Measurements from ENCODE around the gene C6. TPM values are rescaled to one million over a fixed set of nuclear protein-coding genes. Genes with fewer than 3 reads are reported as not detected.

C6 gene
- total RNA-seq, 2 experiments from 2014 or later: not detected

DNA sequence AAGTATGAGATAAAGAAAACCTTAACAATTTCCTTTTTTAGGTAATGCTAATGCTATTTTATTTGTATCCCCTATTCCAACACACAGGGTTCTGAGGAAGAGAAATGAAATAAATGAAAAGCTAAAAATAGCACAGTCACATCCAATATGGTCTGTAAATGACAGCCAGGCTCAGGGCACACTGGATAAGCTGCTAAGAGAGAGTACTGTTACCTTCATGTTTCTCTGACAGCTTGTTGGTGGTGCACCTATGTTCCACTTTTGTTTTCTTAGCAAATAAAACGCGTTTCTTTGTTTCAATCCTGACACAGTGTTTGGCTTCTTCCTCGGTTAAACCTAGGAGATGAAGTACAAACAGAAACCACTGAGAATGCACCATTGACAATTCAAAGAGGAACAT is 41.3 kb downstream of the C6 start:
- DNase-seq (ENCODE audit: low spot score): no peak
- H3K27ac ChIP-seq (ENCODE audit: low read depth, low read length, poor library complexity, severe bottlenecking): no peak overlapping the region
- no peaks in the 10 kb centered on the region for H3K4me1 ChIP-seq (ENCODE audit: insufficient read depth, low read length, poor library complexity, severe bottlenecking)
- intact Hi-C loops (cut with micrococcal nuclease; ENCODE audit: unreplicated experiment): no loop called here
- no peak overlapping the region for H2AFZ ChIP-seq (ENCODE audit: low read length)
- H4K20me1 ChIP-seq (ENCODE audit: insufficient read depth, low read length): no peaks in the 10 kb centered on the region
- no peaks in the 10 kb centered on the region for H3K36me3 ChIP-seq (ENCODE audit: insufficient read depth, low read length)
- ChIA-PET CTCF (ENCODE audit: unreplicated experiment) (no interaction called here), POLR2A (no interaction called here)
- no TSS peak for BruUV-seq (replicated peaks)
- TF ChIP-seq, protein P1, sequence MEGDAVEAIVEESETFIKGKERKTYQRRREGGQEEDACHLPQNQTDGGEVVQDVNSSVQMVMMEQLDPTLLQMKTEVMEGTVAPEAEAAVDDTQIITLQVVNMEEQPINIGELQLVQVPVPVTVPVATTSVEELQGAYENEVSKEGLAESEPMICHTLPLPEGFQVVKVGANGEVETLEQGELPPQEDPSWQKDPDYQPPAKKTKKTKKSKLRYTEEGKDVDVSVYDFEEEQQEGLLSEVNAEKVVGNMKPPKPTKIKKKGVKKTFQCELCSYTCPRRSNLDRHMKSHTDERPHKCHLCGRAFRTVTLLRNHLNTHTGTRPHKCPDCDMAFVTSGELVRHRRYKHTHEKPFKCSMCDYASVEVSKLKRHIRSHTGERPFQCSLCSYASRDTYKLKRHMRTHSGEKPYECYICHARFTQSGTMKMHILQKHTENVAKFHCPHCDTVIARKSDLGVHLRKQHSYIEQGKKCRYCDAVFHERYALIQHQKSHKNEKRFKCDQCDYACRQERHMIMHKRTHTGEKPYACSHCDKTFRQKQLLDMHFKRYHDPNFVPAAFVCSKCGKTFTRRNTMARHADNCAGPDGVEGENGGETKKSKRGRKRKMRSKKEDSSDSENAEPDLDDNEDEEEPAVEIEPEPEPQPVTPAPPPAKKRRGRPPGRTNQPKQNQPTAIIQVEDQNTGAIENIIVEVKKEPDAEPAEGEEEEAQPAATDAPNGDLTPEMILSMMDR (conservative IDR thresholded peaks at IDR 0.05; ENCODE audit: low read length): no peak
- no peak for TF ChIP-seq EZH2phosphoT487 (IDR thresholded peaks at IDR 0.05; ENCODE audit: borderline replicate concordance, low read depth, low read length)
- no peak overlapping the region for H3K4me3 ChIP-seq (ENCODE audit: low read depth, low read length, poor library complexity, severe bottlenecking)
- no peaks in the 10 kb centered on the region for H3K9me3 ChIP-seq (ENCODE audit: low read length)
- no peaks in the 10 kb centered on the region for H3K9me2 ChIP-seq (ENCODE audit: insufficient read depth, low read length)
- H3K79me2 ChIP-seq (ENCODE audit: insufficient read depth, low read depth, low read length): no peaks in the 10 kb centered on the region
- H3K4me2 ChIP-seq (ENCODE audit: low read length): no peak overlapping the region

DNA sequence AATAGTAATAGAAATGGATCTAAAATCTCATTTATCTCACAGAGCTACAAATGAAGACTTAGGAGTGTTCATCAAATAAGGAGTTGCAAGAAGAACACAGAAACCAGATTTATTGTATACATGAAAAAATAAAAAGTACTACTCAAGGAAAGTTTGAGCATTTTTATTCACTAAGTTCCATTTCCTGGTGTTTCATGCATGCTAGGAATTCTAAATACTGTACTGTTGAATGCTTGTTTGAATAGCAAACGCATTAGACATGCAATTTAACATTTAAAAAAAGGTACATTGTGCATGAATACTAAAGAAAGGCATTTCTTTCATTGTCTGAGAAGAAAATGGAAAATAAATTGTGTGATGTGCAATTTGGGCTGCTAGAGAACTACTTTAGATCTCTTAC is 52.1 kb downstream of the C6 start:
- TF ChIP-seq EZH2phosphoT487 (IDR thresholded peaks at IDR 0.05; ENCODE audit: borderline replicate concordance, low read depth, low read length): no peak
- TF ChIP-seq, protein P1 (conservative IDR thresholded peaks at IDR 0.05; ENCODE audit: low read length): no peak
- ChIA-PET CTCF (ENCODE audit: unreplicated experiment) (no interaction called here), POLR2A (no interaction called here)
- no peaks in the 10 kb centered on the region for H4K20me1 ChIP-seq (ENCODE audit: insufficient read depth, low read length)
- no peak for DNase-seq (ENCODE audit: low spot score)
- H3K4me3 ChIP-seq (ENCODE audit: low read depth, low read length, poor library complexity, severe bottlenecking): no peak overlapping the region
- no peak overlapping the region for H2AFZ ChIP-seq (ENCODE audit: low read length)
- no peak overlapping the region for H3K27ac ChIP-seq (ENCODE audit: low read depth, low read length, poor library complexity, severe bottlenecking)
- H3K4me1 ChIP-seq (ENCODE audit: insufficient read depth, low read length, poor library complexity, severe bottlenecking): no peaks in the 10 kb centered on the region
- H3K9me3 ChIP-seq (ENCODE audit: low read length): no peaks in the 10 kb centered on the region
- H3K9me2 ChIP-seq (ENCODE audit: insufficient read depth, low read length): no peaks in the 10 kb centered on the region
- H3K79me2 ChIP-seq (ENCODE audit: insufficient read depth, low read depth, low read length): no peaks in the 10 kb centered on the region
- no peak overlapping the region for H3K4me2 ChIP-seq (ENCODE audit: low read length)
- intact Hi-C loops (cut with micrococcal nuclease; ENCODE audit: unreplicated experiment): no loop called here
- no TSS peak for BruUV-seq (replicated peaks)
- no peaks in the 10 kb centered on the region for H3K36me3 ChIP-seq (ENCODE audit: insufficient read depth, low read length)

DNA sequence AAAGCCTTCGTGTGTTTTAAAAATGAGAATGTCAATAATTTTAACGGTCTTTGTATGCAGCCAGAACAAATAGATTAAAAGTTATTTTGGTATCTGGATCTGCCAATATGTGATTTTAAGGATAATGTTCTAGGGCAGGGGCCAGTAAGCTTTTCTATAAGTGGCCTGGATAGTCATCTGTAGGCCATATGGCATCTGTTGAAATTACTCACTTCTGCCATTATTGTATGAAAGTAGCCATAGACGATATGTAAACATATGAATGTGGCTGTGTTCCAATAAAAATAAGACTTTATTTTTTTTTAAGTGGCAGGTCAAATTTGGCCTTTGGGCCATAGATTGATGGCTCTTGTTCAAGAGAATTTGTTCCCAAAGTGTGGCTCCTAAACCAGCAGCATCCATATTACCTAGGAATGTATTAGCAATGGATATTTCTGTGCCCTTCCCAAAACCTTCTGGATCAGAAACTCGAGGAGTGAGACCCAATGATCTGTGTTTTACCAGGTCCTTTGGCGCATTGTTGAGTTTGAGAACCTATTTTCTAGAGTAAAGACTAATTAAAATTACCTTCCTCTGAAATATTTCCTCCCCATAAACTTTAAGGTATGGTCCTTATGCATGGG is 55.9 kb downstream of the C6 start:
- Histone ChIP-seq H3K9me3 (ENCODE audit: low read length) (no peaks in the 10 kb centered on the region), H3K79me2 (ENCODE audit: insufficient read depth, low read depth, low read length) (no peaks in the 10 kb centered on the region), H3K9me2 (ENCODE audit: insufficient read depth, low read length) (no peaks in the 10 kb centered on the region), H3K36me3 (ENCODE audit: insufficient read depth, low read length) (no peaks in the 10 kb centered on the region), H4K20me1 (ENCODE audit: insufficient read depth, low read length) (no peaks in the 10 kb centered on the region), H3K4me2 (ENCODE audit: low read length) (no peak overlapping the region), H3K4me3 (ENCODE audit: low read depth, low read length, poor library complexity, severe bottlenecking) (no peak overlapping the region), H3K27ac (ENCODE audit: low read depth, low read length, poor library complexity, severe bottlenecking) (no peak overlapping the region), H3K4me1 (ENCODE audit: insufficient read depth, low read length, poor library complexity, severe bottlenecking) (no peaks in the 10 kb centered on the region), H2AFZ (ENCODE audit: low read length) (no peak overlapping the region)
- no TSS peak for BruUV-seq (replicated peaks)
- ChIA-PET POLR2A (no interaction called here), CTCF (ENCODE audit: unreplicated experiment) (no interaction called here)
- TF ChIP-seq, protein P1 (conservative IDR thresholded peaks at IDR 0.05; ENCODE audit: low read length): no peak
- no peak for TF ChIP-seq EZH2phosphoT487 (IDR thresholded peaks at IDR 0.05; ENCODE audit: borderline replicate concordance, low read depth, low read length)
- no peak for DNase-seq (ENCODE audit: low spot score)
- intact Hi-C loops (cut with micrococcal nuclease; ENCODE audit: unreplicated experiment): no loop called here
